H9 (cell line): ENCODE data around the gene BHLHE23. TPM values are rescaled to one million over a fixed set of nuclear protein-coding genes. Genes with fewer than 3 reads are reported as not detected.

ENCODE experiments used
- DNase-seq: peaks from one replicate; pipeline ENCODE4 v3.0.0-alpha.2; 2017
- H2AFZ ChIP-seq: one replicate; pipeline ENCODE4 v1.6.1; 2013; ENCODE audit warnings: mild to moderate bottlenecking, low read length, control low read depth, moderate library complexity
- H2AK5ac ChIP-seq: 2 replicates; pipeline ENCODE4 v1.6.1; 2013; ENCODE audit warnings: low read length, control low read depth, mixed read lengths; ENCODE audit not compliant: insufficient read length
- H2BK120ac ChIP-seq: one replicate; pipeline ENCODE4 v1.6.1; 2013; ENCODE audit warnings: low read depth, mild to moderate bottlenecking, low read length, control low read depth, inconsistent platforms; ENCODE audit not compliant: poor library complexity, severe bottlenecking
- H2BK12ac ChIP-seq: 2 replicates; pipeline ENCODE4 v1.6.1; 2013; ENCODE audit warnings: low read length, control low read depth, mixed read lengths, low read depth; ENCODE audit not compliant: insufficient read length
- H2BK15ac ChIP-seq: 2 replicates; pipeline ENCODE4 v1.6.1; 2013; ENCODE audit warnings: low read depth, low read length, control low read depth
- H2BK20ac ChIP-seq: one replicate; pipeline ENCODE4 v1.6.1; 2013; ENCODE audit warnings: low read depth, mild to moderate bottlenecking, low read length, control low read depth, inconsistent platforms; ENCODE audit not compliant: poor library complexity, severe bottlenecking
- H2BK5ac ChIP-seq: 2 replicates; pipeline ENCODE4 v1.6.1; 2013; ENCODE audit warnings: low read length, control low read depth, mixed read lengths; ENCODE audit not compliant: insufficient read length
- H3K14ac ChIP-seq: 2 replicates; pipeline ENCODE4 v1.6.1; 2013; ENCODE audit warnings: low read length, control low read depth; ENCODE audit not compliant: insufficient read depth
- H3K18ac ChIP-seq: 2 replicates; pipeline ENCODE4 v1.6.1; 2013; ENCODE audit warnings: low read depth, mild to moderate bottlenecking, mixed read lengths, low read length, control low read depth; ENCODE audit not compliant: insufficient read length
- H3K23ac ChIP-seq: 2 replicates; pipeline ENCODE4 v1.6.1; 2013; ENCODE audit warnings: low read length, control low read depth, mixed read lengths, low read depth; ENCODE audit not compliant: insufficient read length
- H3K23me2 ChIP-seq: 2 replicates; pipeline ENCODE4 v1.6.1; 2013; ENCODE audit warnings: low read depth, mild to moderate bottlenecking, mixed read lengths, low read length, control low read depth; ENCODE audit not compliant: insufficient read length, poor library complexity, severe bottlenecking
- H3K27ac ChIP-seq: 2 replicates; pipeline ENCODE4 v1.5.1; 2013; ENCODE audit warnings: low read length, control low read depth, mixed read lengths, low read depth; ENCODE audit not compliant: insufficient read length
- H3K27me3 ChIP-seq: 2 replicates; pipeline ENCODE4 v1.6.1; 2013; ENCODE audit warnings: low read length, control low read depth, inconsistent platforms; ENCODE audit not compliant: insufficient read depth
- H3K4ac ChIP-seq: 2 replicates; pipeline ENCODE4 v1.6.1; 2013; ENCODE audit warnings: low read depth, mild to moderate bottlenecking, control low read depth, inconsistent platforms, low read length, moderate library complexity
- H3K4me1 ChIP-seq: 2 replicates; pipeline ENCODE4 v1.6.1; 2013; ENCODE audit warnings: low read length, control low read depth, inconsistent platforms; ENCODE audit not compliant: insufficient read depth
- H3K4me2 ChIP-seq: 2 replicates; pipeline ENCODE4 v1.6.1; 2013; ENCODE audit warnings: low read length, control low read depth, mixed read lengths; ENCODE audit not compliant: insufficient read length, insufficient read depth
- H3K56ac ChIP-seq: 2 replicates; pipeline ENCODE4 v1.6.1; 2013; ENCODE audit warnings: low read depth, mild to moderate bottlenecking, mixed read lengths, low read length, control low read depth; ENCODE audit not compliant: insufficient read length
- H3K79me1 ChIP-seq: 2 replicates; pipeline ENCODE4 v1.6.1; 2013; ENCODE audit warnings: low read depth, mild to moderate bottlenecking, moderate library complexity, low read length, control low read depth, inconsistent platforms; ENCODE audit not compliant: insufficient read depth, poor library complexity, severe bottlenecking
- H3K79me2 ChIP-seq: 2 replicates; pipeline ENCODE4 v1.6.1; 2013; ENCODE audit warnings: low read length, control low read depth, inconsistent platforms; ENCODE audit not compliant: insufficient read depth
- H3K9ac ChIP-seq: 2 replicates; pipeline ENCODE4 v1.6.1; 2013; ENCODE audit warnings: low read length, control low read depth, mixed read lengths; ENCODE audit not compliant: insufficient read length; ENCODE audit errors: extremely low read depth
- H3K9me3 ChIP-seq: one replicate; pipeline ENCODE4 v1.6.1; 2013; ENCODE audit warnings: low read depth, low read length, inconsistent platforms; ENCODE audit not compliant: control insufficient read depth
- H3T11ph ChIP-seq: one replicate; pipeline ENCODE4 v1.6.1; 2013; ENCODE audit warnings: mild to moderate bottlenecking, low read length, control low read depth, inconsistent platforms
- H4K20me1 ChIP-seq: one replicate; pipeline ENCODE4 v1.6.1; 2013; ENCODE audit not compliant: control insufficient read depth, insufficient read length, insufficient read depth
- H4K5ac ChIP-seq: 2 replicates; pipeline ENCODE4 v1.6.1; 2013; ENCODE audit warnings: low read depth, mild to moderate bottlenecking, mixed read lengths, low read length, control low read depth; ENCODE audit not compliant: insufficient read length
- H4K8ac ChIP-seq: replicated peaks from 2 replicates; pipeline ENCODE4 v1.6.1; 2013; ENCODE audit warnings: low read length, control low read depth, mixed read lengths, low read depth; ENCODE audit not compliant: insufficient read length
- H4K91ac ChIP-seq: 2 replicates; pipeline ENCODE4 v1.6.1; 2013; ENCODE audit warnings: low read depth, mild to moderate bottlenecking, moderate library complexity, mixed read lengths, low read length, control low read depth; ENCODE audit not compliant: insufficient read length
- H3K27ac Mint-ChIP-seq, 3 experiments: 2 replicates in 2 of 3; 3 replicates in 1 of 3; pipeline ENCODE4 v1.8.0; 2020 to 2021; ENCODE audit warnings: mixed read lengths in 3 of 3, mild to moderate bottlenecking in 1 of 3, moderate library complexity in 1 of 3
- H3K27me3 Mint-ChIP-seq: 2 replicates; pipeline ENCODE4 v1.8.0; 2021; ENCODE audit warnings: low read depth, mild to moderate bottlenecking, moderate library complexity, mixed read lengths
- H3K36me3 Mint-ChIP-seq, 3 experiments: 2 replicates in 2 of 3; 3 replicates in 1 of 3; pipeline ENCODE4 v1.8.0; 2020 to 2021; ENCODE audit warnings: low read depth in 3 of 3, mixed read lengths in 3 of 3; ENCODE audit not compliant: insufficient read depth in 1 of 3
- H3K4me1 Mint-ChIP-seq, 2 experiments: 2 replicates each; pipeline ENCODE4 v1.8.0; 2020; ENCODE audit warnings: mixed read lengths in 2 of 2
- H3K4me3 Mint-ChIP-seq, 2 experiments: 2 replicates in 1 of 2; 3 replicates in 1 of 2; pipeline ENCODE4 v1.8.0; 2020 to 2021; ENCODE audit warnings: mild to moderate bottlenecking in 2 of 2, mixed read lengths in 2 of 2, moderate library complexity in 1 of 2
- H3K9me3 Mint-ChIP-seq, 2 experiments: 2 replicates in 1 of 2; 3 replicates in 1 of 2; pipeline ENCODE4 v1.8.0; 2020; ENCODE audit warnings: mild to moderate bottlenecking in 2 of 2, mixed read lengths in 2 of 2, moderate library complexity in 1 of 2
- WGBS: extraction: QIAGEN DNeasy Blood & Tissue Kit; methylation state at CpG from one replicate; pipeline ENCODE4 v1.1.7; 2013; ENCODE audit warnings: missing lambda C conversion rate, low lambda C conversion rate, mixed read lengths; ENCODE audit not compliant: insufficient read length; ENCODE audit errors: extremely low coverage; 5-methylcytosine and 5-hydroxymethylcytosine counted together
- total RNA-seq: library from RNA; stranded (reverse); gene quantifications from 2 replicates; pipeline ENCODE4 v1.2.1, GENCODE V29; 2021
- TF ChIP-seq, protein P1 (sequence below): fragments of 200-600 bp; sonication (generic); conservative IDR thresholded peaks from 3 replicates; pipeline ENCODE4 v1.8.0; 2021; ENCODE audit warnings: antibody characterized with exemption, mild to moderate bottlenecking

BHLHE23 gene
- total RNA-seq, 1 experiment from 2014 or later = 0.35 TPM

GRCh38 chr20:63054681-63055240 lies 48.0 kb upstream of the BHLHE23 start:
- no peak overlapping the region for H3K9ac ChIP-seq
- H3K56ac ChIP-seq = no peak overlapping the region
- peaks cover 13% of the 10 kb centered on the region for H3K27me3 Mint-ChIP-seq
- peaks cover 3 to 7% of the 10 kb centered on the region in 2 experiments; a peak in 3 of 5 replicates for H3K9me3 Mint-ChIP-seq
- H2BK15ac ChIP-seq = no peak overlapping the region
- no peak overlapping the region for H3K14ac ChIP-seq
- H3K9me3 ChIP-seq = no peaks in the 10 kb centered on the region
- TF ChIP-seq, protein P1, sequence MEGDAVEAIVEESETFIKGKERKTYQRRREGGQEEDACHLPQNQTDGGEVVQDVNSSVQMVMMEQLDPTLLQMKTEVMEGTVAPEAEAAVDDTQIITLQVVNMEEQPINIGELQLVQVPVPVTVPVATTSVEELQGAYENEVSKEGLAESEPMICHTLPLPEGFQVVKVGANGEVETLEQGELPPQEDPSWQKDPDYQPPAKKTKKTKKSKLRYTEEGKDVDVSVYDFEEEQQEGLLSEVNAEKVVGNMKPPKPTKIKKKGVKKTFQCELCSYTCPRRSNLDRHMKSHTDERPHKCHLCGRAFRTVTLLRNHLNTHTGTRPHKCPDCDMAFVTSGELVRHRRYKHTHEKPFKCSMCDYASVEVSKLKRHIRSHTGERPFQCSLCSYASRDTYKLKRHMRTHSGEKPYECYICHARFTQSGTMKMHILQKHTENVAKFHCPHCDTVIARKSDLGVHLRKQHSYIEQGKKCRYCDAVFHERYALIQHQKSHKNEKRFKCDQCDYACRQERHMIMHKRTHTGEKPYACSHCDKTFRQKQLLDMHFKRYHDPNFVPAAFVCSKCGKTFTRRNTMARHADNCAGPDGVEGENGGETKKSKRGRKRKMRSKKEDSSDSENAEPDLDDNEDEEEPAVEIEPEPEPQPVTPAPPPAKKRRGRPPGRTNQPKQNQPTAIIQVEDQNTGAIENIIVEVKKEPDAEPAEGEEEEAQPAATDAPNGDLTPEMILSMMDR = no peak
- no peak overlapping the region for H2BK120ac ChIP-seq
- H3K18ac ChIP-seq = no peak overlapping the region
- H3K23ac ChIP-seq = no peak overlapping the region
- no peak overlapping the region for H3K4me3 Mint-ChIP-seq
- no peak overlapping the region for H2BK5ac ChIP-seq
- no peak overlapping the region for H2BK12ac ChIP-seq
- WGBS = no CpG with 5 or more reads among the region's 11 CpGs
- no peaks in the 10 kb centered on the region for H3K79me1 ChIP-seq
- H4K20me1 ChIP-seq = peaks cover 2% of the 10 kb centered on the region
- H4K91ac ChIP-seq = no peak overlapping the region
- H3K4me1 ChIP-seq = no peaks in the 10 kb centered on the region
- no peak overlapping the region for H3K27ac ChIP-seq
- no peaks in the 10 kb centered on the region for H3K23me2 ChIP-seq
- H3K36me3 Mint-ChIP-seq = peaks cover 0 to 7% (median 3%) of the 10 kb centered on the region in 3 experiments; a peak in 1 of 7 replicates
- H4K5ac ChIP-seq = no peak overlapping the region
- no peak overlapping the region for H3K27ac Mint-ChIP-seq
- no peak overlapping the region for H3K4ac ChIP-seq
- no peaks in the 10 kb centered on the region for H3K79me2 ChIP-seq
- H2AFZ ChIP-seq = no peak overlapping the region
- H3K27me3 ChIP-seq = no peaks in the 10 kb centered on the region; the same call in 1 of the 2 replicates
- H2BK20ac ChIP-seq = no peak overlapping the region
- H3K4me1 Mint-ChIP-seq = peaks cover 3 to 6% of the 10 kb centered on the region in 2 experiments; a peak in 2 of 4 replicates
- no peak overlapping the region for H2AK5ac ChIP-seq
- no peak overlapping the region for H4K8ac ChIP-seq
- no peak overlapping the region for H3K4me2 ChIP-seq
- no peak overlapping the region for H3T11ph ChIP-seq
- DNase-seq = peak; percentile 16
